H54 (cell line): ENCODE data around the gene ZNF750.

Experiments
- DNase-seq: peaks from one replicate; pipeline ENCODE4 v3.0.0; 2011; ENCODE audit warnings: low spot score, mixed read lengths; ENCODE audit not compliant: insufficient read length
- FAIRE-seq: peaks from 3 replicates; lab custom pipeline; 2011; peaks lifted over from hg19 to GRCh38; lab: Jason Lieb, UNC
- POLR2A ChIP-seq: IDR thresholded peaks from 2 replicates; pipeline ENCODE4 v1.6.1; 2011; ENCODE audit warnings: low read depth, mild to moderate bottlenecking, low read length

Gene ZNF750

DNA sequence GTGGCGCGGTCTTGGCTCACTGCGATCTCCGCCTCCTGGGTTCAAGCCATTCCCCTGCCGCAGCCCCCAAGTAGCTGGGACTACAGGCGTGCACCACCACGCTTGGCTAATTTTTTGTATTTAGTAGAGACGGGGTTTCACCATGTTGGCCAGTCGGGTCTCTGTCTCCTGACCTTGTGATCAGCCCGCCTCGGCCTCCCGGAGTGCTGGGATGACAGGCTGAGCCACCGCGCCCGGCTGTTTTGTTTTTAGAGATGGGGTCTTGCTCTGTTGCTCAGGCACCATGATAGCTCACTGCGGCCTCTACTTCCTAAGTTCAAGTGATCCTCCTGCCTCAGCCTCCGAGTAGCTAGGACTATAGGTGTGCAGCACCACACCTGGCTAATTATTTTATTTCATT is 27.2 kb downstream of the ZNF750 start:
- DNase-seq (no peak), FAIRE-seq (no peak)
- no peak for TF ChIP-seq POLR2A

- no peak for TF ChIP-seq POLR2A
- no peak for FAIRE-seq
- DNase-seq: no peak
These were observed 27.8 kb downstream of the ZNF750 start for GRCh38 chr17:82812058-82812457.

GRCh38 chr17:82810644-82811430 is 29.0 kb downstream of the ZNF750 start:
- no peak for DNase-seq
- no peak for FAIRE-seq
- TF ChIP-seq POLR2A: no peak

- no peak for TF ChIP-seq POLR2A
- no peak for DNase-seq
- no peak for FAIRE-seq
These were observed 30.6 kb downstream of the ZNF750 start for GRCh38 chr17:82808921-82809905.

GRCh38 chr17:82808006-82808405 is 31.8 kb downstream of the ZNF750 start:
- FAIRE-seq (no peak), DNase-seq (no peak)
- TF ChIP-seq POLR2A: no peak

GRCh38 chr17:82807562-82807961 is 32.3 kb downstream of the ZNF750 start:
- FAIRE-seq: no peak
- no peak for TF ChIP-seq POLR2A

GRCh38 chr17:82807101-82807500 is 32.7 kb downstream of the ZNF750 start:
- DNase-seq (no peak), FAIRE-seq (no peak)
- TF ChIP-seq POLR2A: no peak

More at GRCh38 chr17:82807562-82807961, 32.3 kb downstream of the ZNF750 start:
- no peak for DNase-seq

DNA sequence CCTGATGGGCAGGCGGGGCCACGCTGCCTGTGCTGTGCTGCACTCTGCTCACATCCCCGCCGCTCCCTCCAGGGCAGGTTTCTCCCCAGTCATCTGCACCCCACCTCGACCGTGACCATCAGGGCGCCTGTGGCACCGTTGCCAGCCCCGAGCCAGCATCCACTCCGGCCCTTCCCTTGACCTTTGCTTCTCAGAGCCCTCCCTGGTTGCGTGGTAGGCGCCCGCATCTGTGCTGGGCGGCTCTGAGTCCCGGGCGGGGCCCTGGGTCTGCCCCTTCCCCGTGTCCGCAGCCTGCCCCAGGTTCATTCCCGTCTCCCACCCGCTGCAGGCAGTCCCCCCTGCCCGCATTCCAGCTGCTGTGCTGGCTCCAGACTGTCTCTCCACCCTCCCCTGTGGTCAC is 33.2 kb downstream of the ZNF750 start:
- TF ChIP-seq POLR2A: no peak
- DNase-seq: no peak
- FAIRE-seq: no peak

GRCh38 chr17:82805823-82806222 is 34.0 kb downstream of the ZNF750 start:
- no peak for FAIRE-seq
- TF ChIP-seq POLR2A: no peak
- no peak for DNase-seq

DNA sequence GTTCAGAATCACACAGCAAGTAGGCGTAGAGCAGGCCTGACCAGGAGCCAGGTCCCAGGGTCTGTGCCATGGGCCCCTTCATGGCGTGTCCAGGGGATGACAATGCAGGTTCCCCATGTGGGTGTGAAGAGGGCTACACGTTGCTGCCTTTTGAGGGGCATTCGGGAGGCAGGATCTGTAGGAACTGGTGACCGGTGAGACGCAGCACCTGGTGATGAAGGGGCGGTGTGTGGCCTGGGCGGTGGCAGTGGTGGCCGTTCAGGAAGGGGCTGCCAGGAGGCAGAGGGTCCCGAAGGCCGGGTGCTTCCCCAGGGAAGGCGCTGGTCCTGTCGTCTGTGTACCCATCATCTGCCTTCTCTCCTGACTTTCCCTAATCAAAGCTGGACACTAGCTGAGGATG is 34.6 kb downstream of the ZNF750 start:
- FAIRE-seq: no peak
- no peak for TF ChIP-seq POLR2A

GRCh38 chr17:82804442-82805191 is 35.2 kb downstream of the ZNF750 start:
- DNase-seq: no peak

More for the DNA sequence above, 34.6 kb downstream of the ZNF750 start:
- DNase-seq: no peak

DNA sequence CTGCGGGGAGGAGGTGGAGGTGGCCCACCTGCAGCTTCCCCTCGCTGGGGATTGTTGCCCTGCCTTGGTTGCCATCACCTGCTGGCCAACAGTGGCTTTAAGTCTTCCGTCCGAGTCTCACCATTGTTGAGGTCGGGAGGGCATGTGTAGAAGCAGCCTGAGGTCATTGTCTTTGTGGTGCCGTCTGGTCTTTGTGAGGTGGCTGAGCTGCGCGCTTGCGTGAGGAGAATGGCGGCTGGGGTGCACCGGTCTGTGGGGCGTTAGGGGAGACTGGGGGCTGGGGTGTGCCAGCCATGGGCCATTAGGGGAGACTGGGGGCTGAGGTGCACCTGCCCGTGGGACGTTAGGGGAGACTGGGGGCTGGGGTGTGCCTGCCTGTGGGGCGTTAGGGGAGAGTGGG is 36.2 kb downstream of the ZNF750 start:
- no peak for TF ChIP-seq POLR2A
- FAIRE-seq (no peak), DNase-seq (no peak)

More at GRCh38 chr17:82804442-82805191, 35.2 kb downstream of the ZNF750 start:
- FAIRE-seq: no peak
- no peak for TF ChIP-seq POLR2A

DNA sequence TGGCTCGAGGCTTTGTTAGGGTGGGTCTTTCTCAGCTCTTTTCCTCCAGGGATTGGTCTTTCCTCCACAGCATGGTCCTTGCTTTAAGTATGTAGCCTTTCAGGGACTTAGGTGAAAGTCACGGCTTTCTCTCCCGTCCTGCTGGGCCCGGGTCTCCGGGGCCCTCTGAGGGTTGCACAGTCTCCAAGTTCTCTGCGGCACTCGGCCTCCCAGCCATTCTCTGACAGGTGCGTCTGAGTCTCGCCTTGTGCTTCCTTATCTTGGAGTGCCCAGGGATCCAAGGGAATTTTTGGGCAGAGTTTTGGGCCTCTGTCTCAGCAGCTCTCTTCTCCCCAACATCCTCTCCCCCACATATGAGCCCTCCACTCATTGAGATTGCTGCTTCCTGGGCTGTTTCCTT is 36.6 kb downstream of the ZNF750 start:
- TF ChIP-seq POLR2A: no peak
- DNase-seq: no peak
- FAIRE-seq: no peak
